ENCODE data around the gene SYT2.
"Not testable (repeated sequence)": the region's sequence is repeated elsewhere in the genome, so short reads cannot be mapped to it uniquely, and the experiment has no call there.

Gene SYT2

GRCh38 chr1:202716654-202717053, 6.4 kb upstream of the SYT2 start:
- TF ChIP-seq CTCF (IDR thresholded peaks at IDR 0.05; ENCODE audit: control insufficient read depth, insufficient read depth, low read depth, low read length, missing control alignments), result no peak
- H3K4me3 ChIP-seq (ENCODE audit: control insufficient read depth, low read depth, low read length), result no peak overlapping the region
- DNase-seq (ENCODE audit: low read depth), result no peak

GRCh38 chr1:202714202-202714601, 3.9 kb upstream of the SYT2 start:
- DNase-seq (ENCODE audit: low read depth); H3K4me3 ChIP-seq (ENCODE audit: control insufficient read depth, low read depth, low read length): not testable (repeated sequence)

- H3K4me3 ChIP-seq (ENCODE audit: control insufficient read depth, low read depth, low read length), result no peak overlapping the region
- no peak for DNase-seq (ENCODE audit: low read depth)
- no peak for TF ChIP-seq CTCF (IDR thresholded peaks at IDR 0.05; ENCODE audit: control insufficient read depth, insufficient read depth, low read depth, low read length, missing control alignments)
Observed at GRCh38 chr1:202713110-202713509, 2.9 kb upstream of the SYT2 start.

GRCh38 chr1:202711949-202712635, 1.8 kb upstream of the SYT2 start:
- DNase-seq (ENCODE audit: low read depth), result no peak
- H3K4me3 ChIP-seq (ENCODE audit: control insufficient read depth, low read depth, low read length), result no peak overlapping the region
- no peak for TF ChIP-seq CTCF (IDR thresholded peaks at IDR 0.05; ENCODE audit: control insufficient read depth, insufficient read depth, low read depth, low read length, missing control alignments)

- H3K4me3 ChIP-seq (ENCODE audit: control insufficient read depth, low read depth, low read length), result no peak overlapping the region
- no peak for DNase-seq (ENCODE audit: low read depth)
- TF ChIP-seq CTCF (IDR thresholded peaks at IDR 0.05; ENCODE audit: control insufficient read depth, insufficient read depth, low read depth, low read length, missing control alignments), result no peak
Observed at GRCh38 chr1:202709276-202710041, 795 bp downstream of the SYT2 start.

- H3K4me3 ChIP-seq (ENCODE audit: control insufficient read depth, low read depth, low read length), result no peak overlapping the region
- no peak for TF ChIP-seq CTCF (IDR thresholded peaks at IDR 0.05; ENCODE audit: control insufficient read depth, insufficient read depth, low read depth, low read length, missing control alignments)
- no peak for DNase-seq (ENCODE audit: low read depth)
Observed at GRCh38 chr1:202708456-202709275, 1.6 kb downstream of the SYT2 start.
